Activated naive CD4-positive, alpha-beta T cell treated with anti-CD3 and anti-CD28 coated beads, Interleukin-2, amount 10 ng/mL, durations not matched to agents 7 days and 5 days (primary cell): ENCODE data around the gene CDK18.
"Not testable (repeated sequence)": the region's sequence is repeated elsewhere in the genome, so short reads cannot be mapped to it uniquely, and the experiment has no call there.

Experiments used
- CTCF ChIA-PET: fragments of 350-600 bp; sonication (Branson Sonifier 250); formaldehyde crosslinking; loops from one replicate; lab custom pipeline; 2021; ENCODE audit warnings: antibody characterized with exemption; lab: Charles Lee
- DNase-seq: peaks from one replicate; pipeline ENCODE4 v3.0.0-alpha.2; 2020
- H3K27ac Mint-ChIP-seq: one replicate; pipeline ENCODE4 v1.8.0; 2021; ENCODE audit warnings: mild to moderate bottlenecking, moderate library complexity, mixed read lengths
- H3K27me3 Mint-ChIP-seq: one replicate; pipeline ENCODE4 v1.8.0; 2021; ENCODE audit warnings: mild to moderate bottlenecking, mixed read lengths
- H3K36me3 Mint-ChIP-seq: one replicate; pipeline ENCODE4 v1.8.0; 2021; ENCODE audit warnings: mixed read lengths
- H3K4me1 Mint-ChIP-seq: one replicate; pipeline ENCODE4 v1.8.0; 2021; ENCODE audit warnings: mixed read lengths
- H3K4me3 Mint-ChIP-seq: one replicate; pipeline ENCODE4 v1.8.0; 2021; ENCODE audit warnings: mild to moderate bottlenecking, moderate library complexity, mixed read lengths
- H3K9me3 Mint-ChIP-seq: one replicate; pipeline ENCODE4 v1.8.0; 2021; ENCODE audit warnings: mixed read lengths

Gene CDK18

DNA sequence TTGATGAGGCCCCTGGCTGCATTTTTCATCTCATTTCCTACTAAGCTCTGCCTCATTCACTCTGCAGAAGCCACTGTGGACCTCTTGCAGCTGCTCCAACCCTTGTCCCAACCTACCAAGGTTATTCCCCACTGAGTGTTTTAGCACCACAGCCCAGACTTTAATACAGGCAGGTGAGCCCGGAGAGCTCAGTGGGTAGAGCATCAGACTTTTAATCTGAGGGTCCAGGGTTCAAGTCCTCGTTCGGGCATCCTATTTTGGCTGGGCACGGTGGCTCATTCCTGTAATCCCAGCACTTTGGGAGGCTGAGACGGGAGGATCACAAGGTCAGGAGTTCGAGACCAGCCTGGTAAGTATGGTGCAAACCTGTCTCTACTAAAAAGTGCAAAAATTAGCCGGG, 30.5 kb upstream of the CDK18 start:
- peaks cover 15% of the 10 kb centered on the region for H3K9me3 Mint-ChIP-seq
- no peaks in the 10 kb centered on the region for H3K36me3 Mint-ChIP-seq
- no peaks in the 10 kb centered on the region for H3K4me1 Mint-ChIP-seq
- H3K27ac Mint-ChIP-seq, result no peak overlapping the region
- H3K4me3 Mint-ChIP-seq, result no peak overlapping the region
- DNase-seq, result no peak
- peaks cover 38% of the 10 kb centered on the region for H3K27me3 Mint-ChIP-seq
- CTCF ChIA-PET, result interaction anchor here (4.0 kb wide), 1 partner anchor 11 kb away, joined by 26 read pairs; no protein-coding TSS in a partner anchor

GRCh38 chr1:205474571-205474970, 29.9 kb upstream of the CDK18 start:
- CTCF ChIA-PET, result interaction anchor here (4.0 kb wide), 1 partner anchor 11 kb away, joined by 26 read pairs; no protein-coding TSS in a partner anchor
- H3K4me1 Mint-ChIP-seq, result peaks cover under 1% of the 10 kb centered on the region
- peaks cover 34% of the 10 kb centered on the region for H3K27me3 Mint-ChIP-seq
- H3K9me3 Mint-ChIP-seq, result peaks cover 15% of the 10 kb centered on the region
- no peak overlapping the region for H3K4me3 Mint-ChIP-seq
- no peaks in the 10 kb centered on the region for H3K36me3 Mint-ChIP-seq
- DNase-seq, result no peak
- no peak overlapping the region for H3K27ac Mint-ChIP-seq

- peaks cover 12% of the 10 kb centered on the region for H3K4me1 Mint-ChIP-seq
- no peak overlapping the region for H3K27ac Mint-ChIP-seq
- H3K9me3 Mint-ChIP-seq, result peaks cover 15% of the 10 kb centered on the region
- H3K36me3 Mint-ChIP-seq, result no peaks in the 10 kb centered on the region
- DNase-seq, result no peak
- H3K4me3 Mint-ChIP-seq, result no peak overlapping the region
- CTCF ChIA-PET, result interaction anchor here (0.7 to 4.0 kb wide), 4 partner anchors 9 to 122 kb away, joined by 3 to 26 read pairs (median 4); no protein-coding TSS in a partner anchor
- peaks cover 43% of the 10 kb centered on the region for H3K27me3 Mint-ChIP-seq
Measured at GRCh38 chr1:205475855-205476254, 28.6 kb upstream of the CDK18 start.

DNA sequence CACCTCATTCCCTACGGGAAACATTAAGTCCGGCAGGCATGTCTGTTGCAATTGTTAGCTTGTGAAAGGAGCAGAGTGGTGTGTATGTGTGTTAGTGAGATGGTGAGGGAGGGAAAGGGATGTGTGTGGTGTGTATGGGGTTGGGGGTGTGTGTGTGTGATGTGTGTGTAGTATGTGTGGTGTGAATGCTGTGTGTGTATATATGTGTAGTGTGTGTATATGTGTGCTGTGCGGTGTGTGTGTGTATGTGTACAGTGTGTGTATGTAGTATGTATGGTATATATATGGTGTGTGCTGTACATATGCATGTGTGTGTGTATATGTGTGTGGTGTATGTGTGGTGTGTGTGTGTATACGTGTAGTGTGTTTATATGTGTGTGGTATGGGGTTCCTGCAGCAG, 27.8 kb upstream of the CDK18 start:
- H3K27ac Mint-ChIP-seq, result no peak overlapping the region
- H3K9me3 Mint-ChIP-seq, result peaks cover 15% of the 10 kb centered on the region
- peaks cover 19% of the 10 kb centered on the region for H3K4me1 Mint-ChIP-seq
- no peak for DNase-seq
- CTCF ChIA-PET, result interaction anchor here (0.7 to 4.0 kb wide), 2 partner anchors 8 to 123 kb away, joined by 3 to 26 read pairs; no protein-coding TSS in a partner anchor
- peaks cover 51% of the 10 kb centered on the region for H3K27me3 Mint-ChIP-seq
- H3K36me3 Mint-ChIP-seq, result no peaks in the 10 kb centered on the region
- H3K4me3 Mint-ChIP-seq, result no peak overlapping the region

GRCh38 chr1:205477121-205477758, 27.2 kb upstream of the CDK18 start:
- Mint-ChIP-seq H3K4me3 (no peak overlapping the region), H3K4me1 (peaks cover 19% of the 10 kb centered on the region), H3K36me3 (no peaks in the 10 kb centered on the region), H3K27ac (no peak overlapping the region), H3K27me3 (peaks cover 53% of the 10 kb centered on the region), H3K9me3 (peaks cover 15% of the 10 kb centered on the region)
- DNase-seq, result no peak
- CTCF ChIA-PET, result interaction anchor here (0.7 to 0.9 kb wide), 3 partner anchors 11 to 181 kb away, joined by 3 read pairs; no protein-coding TSS in a partner anchor

DNA sequence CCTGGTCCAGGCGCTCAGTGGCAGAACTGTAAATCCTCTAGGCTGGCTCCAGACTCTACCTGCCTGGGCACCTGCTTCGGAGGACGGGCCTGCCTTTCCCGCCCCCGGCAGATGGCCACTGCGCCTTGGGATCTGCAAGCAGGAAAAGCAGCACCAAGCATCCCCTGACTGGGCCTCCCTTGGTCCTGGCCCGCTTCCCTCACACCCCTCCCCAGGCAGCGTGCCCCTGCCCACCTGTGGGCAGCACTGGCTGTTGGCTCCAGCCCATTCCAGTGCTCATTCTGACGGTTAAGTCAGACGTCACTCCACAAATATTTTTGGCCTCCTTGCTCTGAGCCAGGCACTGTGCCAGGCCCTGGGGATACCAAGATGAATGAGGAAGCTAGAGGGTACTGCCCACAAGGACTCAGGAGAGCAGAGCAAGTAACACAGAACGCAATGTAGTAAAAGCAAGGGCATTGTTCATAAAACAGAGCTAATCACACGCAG, 26.7 kb upstream of the CDK18 start:
- no peak overlapping the region for H3K27ac Mint-ChIP-seq
- DNase-seq, result no peak
- peaks cover 53% of the 10 kb centered on the region for H3K27me3 Mint-ChIP-seq
- CTCF ChIA-PET, result interaction anchor here (0.9 to 1.6 kb wide), 3 partner anchors 10 to 181 kb away, joined by 3 to 7 read pairs (median 3); no protein-coding TSS in a partner anchor
- no peaks in the 10 kb centered on the region for H3K36me3 Mint-ChIP-seq
- peaks cover 19% of the 10 kb centered on the region for H3K4me1 Mint-ChIP-seq
- peaks cover 15% of the 10 kb centered on the region for H3K9me3 Mint-ChIP-seq
- no peak overlapping the region for H3K4me3 Mint-ChIP-seq

GRCh38 chr1:205478985-205479384, 25.5 kb upstream of the CDK18 start:
- Mint-ChIP-seq H3K9me3 (peaks cover 15% of the 10 kb centered on the region), H3K4me1 (peaks cover 19% of the 10 kb centered on the region), H3K27me3 (peaks cover 54% of the 10 kb centered on the region)
- H3K27ac Mint-ChIP-seq, DNase-seq, H3K4me3 Mint-ChIP-seq, H3K36me3 Mint-ChIP-seq: not testable (repeated sequence)
- CTCF ChIA-PET, result interaction anchor here (1.6 kb wide), 1 partner anchor 9 kb away, joined by 7 read pairs; no protein-coding TSS in a partner anchor

DNA sequence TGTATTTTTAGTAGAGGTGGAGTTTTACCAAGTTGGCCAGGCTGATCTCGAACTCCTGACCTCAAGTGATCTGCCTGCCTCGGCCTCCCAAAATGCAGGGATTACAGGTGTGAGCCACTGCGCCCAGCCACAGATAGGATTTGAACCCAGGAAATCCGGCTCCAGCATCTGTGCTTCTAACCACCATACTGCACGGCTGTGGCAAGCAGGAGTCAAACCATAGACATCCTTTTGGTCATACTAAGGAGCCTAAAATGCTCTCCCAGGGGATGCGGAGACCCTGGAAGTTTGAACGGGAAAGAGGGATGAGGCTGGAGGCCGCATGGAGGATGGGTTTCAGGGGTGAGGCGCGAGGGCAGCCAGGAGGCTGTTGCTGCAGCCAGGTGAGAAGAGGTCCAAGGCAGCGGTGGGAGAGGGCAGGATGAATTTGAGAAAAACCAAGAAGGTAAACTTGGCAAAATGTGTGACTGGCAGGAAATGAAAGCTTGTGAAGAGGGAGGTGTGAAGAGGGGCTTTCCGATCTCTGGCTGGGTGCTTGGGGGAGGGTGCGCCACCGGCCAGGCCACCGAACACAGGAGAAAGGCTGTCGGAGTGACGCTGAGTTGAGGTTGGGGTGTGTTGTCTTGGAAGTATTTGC, 24.0 kb upstream of the CDK18 start:
- Mint-ChIP-seq H3K9me3 (peaks cover 4% of the 10 kb centered on the region), H3K27ac (no peak overlapping the region), H3K4me1 (peaks cover 19% of the 10 kb centered on the region), H3K4me3 (no peak overlapping the region), H3K36me3 (no peaks in the 10 kb centered on the region), H3K27me3 (peaks cover 61% of the 10 kb centered on the region)
- peak; percentile 52 for DNase-seq
- CTCF ChIA-PET, result interaction anchor here (1.0 kb wide), 1 partner anchor 8 kb away, joined by 4 read pairs; no protein-coding TSS in a partner anchor

DNA sequence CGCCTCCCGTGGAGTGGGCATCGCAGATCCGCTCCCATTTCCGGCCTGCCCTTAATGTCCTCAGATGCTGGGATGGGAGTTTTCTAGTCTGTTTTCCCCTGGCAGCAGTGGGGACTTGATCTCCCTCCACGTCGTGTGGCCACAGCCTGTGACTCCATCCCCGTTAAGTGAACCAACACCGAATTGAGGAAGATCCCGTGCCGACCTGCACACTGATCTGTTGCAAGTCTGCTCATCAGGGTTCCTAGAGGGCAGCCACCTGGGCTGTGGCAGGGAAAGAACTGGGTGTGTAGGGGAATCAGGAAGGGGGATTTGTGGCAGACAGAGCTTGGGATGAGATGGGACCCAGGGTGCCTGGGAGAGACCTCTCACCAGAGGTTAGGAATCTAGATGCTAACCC, 23.3 kb upstream of the CDK18 start:
- DNase-seq, result no peak
- H3K36me3 Mint-ChIP-seq, result no peaks in the 10 kb centered on the region
- H3K27ac Mint-ChIP-seq, result no peak overlapping the region
- no peaks in the 10 kb centered on the region for H3K9me3 Mint-ChIP-seq
- peaks cover 66% of the 10 kb centered on the region for H3K27me3 Mint-ChIP-seq
- peaks cover 19% of the 10 kb centered on the region for H3K4me1 Mint-ChIP-seq
- CTCF ChIA-PET, result no interaction called here
- no peak overlapping the region for H3K4me3 Mint-ChIP-seq

DNA sequence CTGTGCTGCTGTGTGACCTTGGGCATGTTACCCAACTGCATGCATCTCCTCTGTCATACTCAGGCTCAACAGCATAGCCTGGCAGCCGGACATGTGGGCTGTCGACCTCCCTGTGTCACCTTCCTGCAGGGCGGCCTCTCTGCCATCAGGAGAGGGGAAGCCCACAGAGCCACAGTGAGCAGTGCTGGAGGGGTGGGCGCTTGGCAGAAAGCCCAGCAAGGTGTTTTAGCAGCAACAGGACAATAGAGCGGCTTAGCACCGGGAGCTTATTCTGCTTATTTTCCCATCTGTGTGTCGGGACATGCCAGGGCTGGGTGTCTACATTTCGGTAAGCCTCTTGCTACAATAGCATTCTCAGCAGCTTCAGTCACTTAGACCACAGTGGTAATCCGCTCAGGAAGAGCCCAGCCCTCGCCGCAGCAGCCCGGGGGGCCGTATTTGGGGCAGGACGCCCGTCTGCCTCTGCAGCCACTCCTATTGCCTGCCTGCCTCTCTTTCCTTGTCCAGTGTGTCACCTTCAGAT, 22.8 kb upstream of the CDK18 start:
- Mint-ChIP-seq H3K36me3 (no peaks in the 10 kb centered on the region), H3K9me3 (no peaks in the 10 kb centered on the region), H3K27me3 (peaks cover 68% of the 10 kb centered on the region), H3K4me1 (peaks cover 19% of the 10 kb centered on the region), H3K4me3 (no peak overlapping the region), H3K27ac (no peak overlapping the region)
- CTCF ChIA-PET, result interaction anchor here (1.6 to 12.9 kb wide), 2 partner anchors 43 to 85 kb away, joined by 13 to 216 read pairs; no protein-coding TSS in a partner anchor
- DNase-seq, result no peak

DNA sequence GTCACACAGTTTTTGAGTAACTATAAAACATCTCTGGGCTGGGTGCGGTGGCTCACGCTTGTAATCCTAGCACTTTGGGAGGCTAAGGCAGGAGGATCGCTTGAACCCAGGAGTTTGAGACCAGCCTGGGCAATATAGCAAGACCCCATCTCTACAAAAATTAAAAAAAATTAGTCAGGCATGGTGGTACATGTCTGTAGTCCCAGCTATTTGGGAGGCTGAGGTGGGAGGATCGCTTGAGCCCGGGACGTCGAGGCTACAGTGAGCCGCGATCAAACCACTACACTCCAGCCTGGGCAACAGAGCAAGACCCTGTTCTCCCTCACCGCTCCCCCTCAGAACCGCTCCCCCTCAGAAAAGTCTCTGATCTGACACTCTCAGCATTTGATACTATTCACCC, 21.9 kb upstream of the CDK18 start:
- CTCF ChIA-PET, result interaction anchor here (1.6 to 12.9 kb wide), 4 partner anchors 8 to 128 kb away, joined by 13 to 216 read pairs (median 68); partner anchors contain the start of gene KLHDC8A
- H3K36me3 Mint-ChIP-seq, DNase-seq, H3K27ac Mint-ChIP-seq, H3K4me3 Mint-ChIP-seq, H3K9me3 Mint-ChIP-seq: not testable (repeated sequence)
- Mint-ChIP-seq H3K27me3 (peaks cover 77% of the 10 kb centered on the region), H3K4me1 (peaks cover 19% of the 10 kb centered on the region)

GRCh38 chr1:205483372-205483771, 21.1 kb upstream of the CDK18 start:
- Mint-ChIP-seq H3K27me3 (peaks cover 81% of the 10 kb centered on the region), H3K4me1 (peaks cover 19% of the 10 kb centered on the region)

DNA sequence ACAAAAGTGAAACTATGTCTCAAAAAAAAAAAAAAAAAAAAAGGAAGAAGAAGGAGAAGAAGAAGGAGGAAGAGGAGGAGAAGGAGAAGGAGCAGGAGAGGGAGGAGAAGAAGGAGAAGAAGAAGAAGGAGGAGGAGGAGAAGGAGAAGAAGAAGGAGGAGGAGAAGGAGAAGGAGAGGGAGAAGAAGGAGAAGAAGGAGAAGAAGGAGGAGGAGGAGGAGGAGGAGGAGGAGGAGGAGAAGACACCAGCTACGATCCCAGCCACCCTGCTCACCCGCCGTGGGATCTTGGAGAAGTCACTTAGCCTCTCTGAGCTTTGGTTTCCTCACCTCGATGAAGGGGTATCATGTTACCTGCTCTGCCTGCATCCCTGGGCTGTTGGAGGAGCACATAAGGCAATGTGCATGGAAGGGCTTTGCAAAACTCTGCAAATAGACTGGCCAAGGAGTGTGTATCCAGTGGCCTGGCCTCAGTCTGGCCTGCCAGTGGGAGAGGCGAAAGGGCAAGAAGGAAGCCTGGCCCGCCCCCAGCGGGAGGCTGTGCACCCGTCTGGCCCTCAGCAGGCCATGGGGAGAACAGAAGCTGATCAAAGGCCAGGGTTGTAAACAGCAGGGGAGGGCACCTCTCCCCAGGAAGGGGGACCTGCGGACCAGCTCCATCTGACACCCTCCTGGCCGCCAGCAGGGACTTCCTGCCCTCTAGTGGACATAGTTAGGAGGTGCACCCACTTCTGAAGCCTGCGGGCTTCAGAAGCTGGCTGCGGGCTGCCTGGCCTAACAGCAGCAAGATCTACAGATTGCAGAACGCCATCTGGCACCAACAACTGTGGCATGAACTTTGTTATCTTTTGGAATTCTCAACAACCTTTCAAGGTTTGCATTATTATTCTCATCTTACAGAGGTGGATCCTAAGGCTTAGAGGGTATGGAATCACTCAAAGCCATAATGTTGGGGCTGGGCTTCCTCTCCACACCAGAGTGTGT, 19.2 kb upstream of the CDK18 start:
- Mint-ChIP-seq H3K9me3 (no peaks in the 10 kb centered on the region), H3K27me3 (peaks cover 90% of the 10 kb centered on the region), H3K4me3 (no peak overlapping the region), H3K4me1 (peaks cover 12% of the 10 kb centered on the region), H3K36me3 (no peaks in the 10 kb centered on the region), H3K27ac (no peak overlapping the region)
- DNase-seq, result peak; percentile 76
- CTCF ChIA-PET, result interaction anchor here (0.6 to 12.9 kb wide), 59 partner anchors 10 to 1153 kb away, joined by 3 to 216 read pairs (median 5); partner anchors contain the start of gene KLHDC8A

More at GRCh38 chr1:205483372-205483771, 21.1 kb upstream of the CDK18 start:
- no peaks in the 10 kb centered on the region for H3K9me3 Mint-ChIP-seq
- H3K27ac Mint-ChIP-seq, result no peak overlapping the region
- H3K36me3 Mint-ChIP-seq, result no peaks in the 10 kb centered on the region
- no peak for DNase-seq
- CTCF ChIA-PET, result interaction anchor here (1.3 to 12.9 kb wide), 6 partner anchors 9 to 158 kb away, joined by 3 to 216 read pairs (median 20); partner anchors contain the start of gene KLHDC8A
- no peak overlapping the region for H3K4me3 Mint-ChIP-seq
